HG03520 (cell line): ENCODE results near the gene STOML2.
"Not testable (repeated sequence)": the region's sequence is repeated elsewhere in the genome, so short reads cannot be mapped to it uniquely, and the experiment has no call there.

Experiments
- ATAC-seq: cut with Tn5 transposase; IDR thresholded peaks from one replicate; pipeline ENCODE4 v1.9.1; 2021; ENCODE audit warnings: mild to moderate bottlenecking, moderate library complexity; ENCODE audit not compliant: unreplicated experiment

STOML2 gene

GRCh38 chr9:35102769-35103659, at the start of gene STOML2:
STOML2 (minus strand) TSS chr9:35103131; CDS start chr9:35103094, 37 bp downstream.
- ATAC-seq: peak; percentile 86

GRCh38 chr9:35147941-35148563, 45.1 kb upstream of the STOML2 start:
- ATAC-seq: not testable (repeated sequence)

GRCh38 chr9:35142037-35142436, 39.1 kb upstream of the STOML2 start:
- ATAC-seq: no peak

- no peak for ATAC-seq
Observed at GRCh38 chr9:35140093-35140492, 37.2 kb upstream of the STOML2 start.

- no peak for ATAC-seq
Observed at GRCh38 chr9:35136866-35137265, 33.9 kb upstream of the STOML2 start.

GRCh38 chr9:35135988-35136387, 33.1 kb upstream of the STOML2 start:
- ATAC-seq: no peak

GRCh38 chr9:35134920-35135319, 32.0 kb upstream of the STOML2 start:
- no peak for ATAC-seq

GRCh38 chr9:35116898-35117551, 14.1 kb upstream of the STOML2 start:
- ATAC-seq: peak; percentile 33

GRCh38 chr9:35116539-35116897, 13.6 kb upstream of the STOML2 start:
- no peak for ATAC-seq

- peak; percentile 44 for ATAC-seq
Observed at GRCh38 chr9:35115680-35116538, 13.0 kb upstream of the STOML2 start, which contains the start of gene ATOSB. ATOSB (minus strand) TSS chr9:35115862; CDS start chr9:35108274, 7,588 bp downstream.

GRCh38 chr9:35114840-35115628, 12.1 kb upstream of the STOML2 start:
- no peak for ATAC-seq

GRCh38 chr9:35114113-35114839, 11.3 kb upstream of the STOML2 start:
- no peak for ATAC-seq

- no peak for ATAC-seq
Observed at GRCh38 chr9:35112257-35113020, 9.5 kb upstream of the STOML2 start.

- peak; percentile 67 for ATAC-seq
Observed at GRCh38 chr9:35111001-35111933, 8.3 kb upstream of the STOML2 start.

- no peak for ATAC-seq
Observed at GRCh38 chr9:35110327-35110761, 7.4 kb upstream of the STOML2 start.

GRCh38 chr9:35108946-35109575, 6.1 kb upstream of the STOML2 start:
- no peak for ATAC-seq

GRCh38 chr9:35108461-35108860, 5.5 kb upstream of the STOML2 start:
- ATAC-seq: no peak
